HEK293T (cell line): ENCODE data around the gene TTC22.

ENCODE experiments used
- CTCF ChIA-PET: fragments of 350-600 bp; formaldehyde crosslinking; extraction: SDS; loops from one replicate; lab custom pipeline; 2021; ENCODE audit warnings: antibody characterized with exemption, inconsistent platforms; lab: Yijun Ruan, JAX
- POLR2A ChIA-PET: fragments of 350-600 bp; formaldehyde crosslinking; extraction: SDS; loops from one replicate; lab custom pipeline; 2020; ENCODE audit warnings: antibody characterized with exemption, inconsistent platforms; lab: Yijun Ruan, JAX
- DNase-seq: peaks from one replicate; pipeline ENCODE4 v3.0.0; 2012; ENCODE audit warnings: mixed read lengths; ENCODE audit errors: extremely low spot score
- ARNT ChIP-seq: fragments of 450-650 bp; IDR thresholded peaks from 2 replicates; pipeline ENCODE4 v1.6.1; 2017; ENCODE audit warnings: mild to moderate bottlenecking
- BHLHE40 ChIP-seq: fragments of 450-650 bp; IDR thresholded peaks from 2 replicates; pipeline ENCODE4 v1.6.1; 2016; ENCODE audit warnings: mild to moderate bottlenecking, moderate library complexity, borderline replicate concordance
- CTBP1 ChIP-seq: fragments of 450-650 bp; IDR thresholded peaks from 2 replicates; pipeline ENCODE4 v1.6.1; 2016; ENCODE audit warnings: borderline replicate concordance
- ELF4 ChIP-seq: fragments of 450-650 bp; IDR thresholded peaks from 2 replicates; pipeline ENCODE4 v1.6.1; 2017; ENCODE audit warnings: antibody characterized with exemption
- FOXA1 ChIP-seq: fragments of 450-650 bp; IDR thresholded peaks from 2 replicates; pipeline ENCODE4 v1.6.1; 2016; ENCODE audit warnings: mild to moderate bottlenecking
- FOXK2 ChIP-seq: fragments of 450-650 bp; IDR thresholded peaks from 2 replicates; pipeline ENCODE4 v1.6.1; 2016; ENCODE audit warnings: mild to moderate bottlenecking
- FOXM1 ChIP-seq: fragments of 450-650 bp; IDR thresholded peaks from 2 replicates; pipeline ENCODE4 v1.6.1; 2017; ENCODE audit warnings: mild to moderate bottlenecking, borderline replicate concordance
- HDGF ChIP-seq: fragments of 450-650 bp; IDR thresholded peaks from 2 replicates; pipeline ENCODE4 v1.6.1; 2017; ENCODE audit warnings: antibody characterized with exemption, borderline replicate concordance
- L3MBTL2 ChIP-seq: fragments of 450-650 bp; conservative IDR thresholded peaks from 2 replicates; pipeline ENCODE4 v1.6.1; 2016; ENCODE audit warnings: mild to moderate bottlenecking
- LEF1 ChIP-seq: fragments of 450-650 bp; IDR thresholded peaks from 2 replicates; pipeline ENCODE4 v1.6.1; 2017; ENCODE audit warnings: mild to moderate bottlenecking, borderline replicate concordance
- NFRKB ChIP-seq: fragments of 450-650 bp; IDR thresholded peaks from 2 replicates; pipeline ENCODE4 v1.6.1; 2016; ENCODE audit warnings: mild to moderate bottlenecking, moderate library complexity
- SP1 ChIP-seq: fragments of 450-650 bp; IDR thresholded peaks from 2 replicates; pipeline ENCODE4 v1.6.1; 2017
- SUZ12 ChIP-seq: fragments of 450-650 bp; IDR thresholded peaks from 2 replicates; pipeline ENCODE4 v1.6.1; 2016; ENCODE audit warnings: mild to moderate bottlenecking
- TARDBP ChIP-seq: fragments of 450-650 bp; IDR thresholded peaks from 2 replicates; pipeline ENCODE4 v1.6.1; 2016
- ZNF384 ChIP-seq: fragments of 450-650 bp; IDR thresholded peaks from 2 replicates; pipeline ENCODE4 v1.6.1; 2016
- TF ChIP-seq, protein P1 (sequence below): fragments of 450-650 bp; IDR thresholded peaks from 2 replicates; pipeline ENCODE4 v1.6.1; 2016

TTC22 gene

DNA sequence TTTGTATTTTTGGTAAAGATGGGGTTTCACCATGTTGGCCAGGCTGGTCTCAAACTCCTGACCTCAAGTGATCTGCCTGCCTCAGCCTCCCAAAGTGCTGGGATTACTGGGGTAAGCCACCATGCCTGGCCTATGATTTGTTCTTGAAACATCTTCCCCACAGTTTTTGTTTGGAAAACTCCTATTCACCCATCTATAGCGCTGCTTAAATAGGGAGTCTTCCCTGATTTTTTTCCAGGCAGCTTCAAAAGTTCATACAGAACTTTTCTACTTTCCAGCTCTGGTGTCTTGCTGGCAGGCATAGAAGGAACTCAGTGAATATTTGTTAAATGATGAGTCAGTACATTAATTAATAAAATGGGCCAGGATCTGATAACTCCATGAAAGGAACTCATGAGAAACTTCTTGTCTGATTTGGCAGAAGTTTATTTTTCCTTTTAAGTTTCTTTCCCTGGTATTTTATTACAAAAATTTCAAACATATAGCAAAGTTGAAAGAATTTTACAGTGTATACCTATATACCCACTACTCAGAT is 33.0 kb upstream of the TTC22 start:
- no peak for DNase-seq
- ChIA-PET CTCF (no interaction called here), POLR2A (no interaction called here)
- no peak for TF ChIP-seq CTBP1

DNA sequence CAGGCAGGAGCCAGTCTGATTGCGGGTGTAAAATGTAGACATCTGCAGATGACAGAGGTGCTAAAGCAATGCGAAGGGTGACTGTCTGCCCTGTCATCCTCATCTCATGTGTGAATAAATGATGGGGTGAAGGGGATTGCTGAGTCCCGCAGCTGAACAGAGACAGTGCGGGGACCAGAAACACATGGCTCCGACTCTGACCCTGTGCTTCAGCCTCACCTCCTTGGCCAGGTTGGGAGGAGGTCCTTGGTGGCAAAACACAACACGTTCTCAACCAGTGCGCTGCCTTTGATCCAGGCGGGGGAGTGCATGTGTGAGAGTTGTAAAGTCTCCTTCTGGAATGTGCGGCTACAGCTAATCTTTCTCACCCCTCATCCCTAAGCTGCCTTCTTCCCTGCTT is 32.0 kb upstream of the TTC22 start:
- POLR2A ChIA-PET = no interaction called here
- DNase-seq = no peak
- TF ChIP-seq HDGF (no peak), SUZ12 (no peak), CTBP1 (no peak), ARNT (no peak), BHLHE40 (no peak), LEF1 (no peak)
- CTCF ChIA-PET = interaction anchor here (1.4 kb wide), 1 partner anchor 10 kb away, joined by 4 read pairs; no protein-coding TSS in a partner anchor

DNA sequence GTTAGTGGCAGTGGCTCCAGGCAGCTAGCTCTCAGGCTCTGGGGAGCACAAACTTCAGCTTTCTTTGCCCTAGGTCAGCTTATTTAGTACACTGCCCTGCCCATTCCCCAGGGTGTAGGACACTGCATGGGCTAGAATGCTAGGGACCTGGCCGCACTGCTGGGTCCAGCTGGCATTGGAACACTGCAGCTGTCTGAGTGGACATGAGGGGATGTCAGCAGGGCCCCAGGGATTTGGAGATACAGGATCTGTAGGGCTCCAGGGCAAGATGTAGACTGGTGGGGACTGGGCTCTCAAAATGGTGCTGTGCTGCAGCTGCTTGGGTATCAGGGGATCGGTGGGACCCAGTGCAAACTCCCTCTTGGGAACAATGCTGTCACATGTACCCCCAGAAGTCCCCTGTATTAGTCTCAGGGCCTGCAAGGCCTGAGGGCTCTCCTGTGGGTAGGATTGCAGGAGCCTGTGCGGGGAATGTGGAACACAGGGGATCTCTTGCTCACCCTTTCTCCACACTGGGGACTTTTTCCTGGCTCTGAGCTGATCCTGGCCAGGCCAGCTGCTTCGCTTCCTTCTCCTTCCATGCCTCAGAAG is 25.2 kb upstream of the TTC22 start:
- POLR2A ChIA-PET = no interaction called here
- DNase-seq = no peak
- TF ChIP-seq LEF1 = no peak
- TF ChIP-seq ELF4 = no peak
- TF ChIP-seq L3MBTL2 = no peak
- no peak for TF ChIP-seq FOXA1
- TF ChIP-seq BHLHE40 = no peak
- no peak for TF ChIP-seq SP1
- TF ChIP-seq FOXM1 = no peak
- TF ChIP-seq, protein P1, sequence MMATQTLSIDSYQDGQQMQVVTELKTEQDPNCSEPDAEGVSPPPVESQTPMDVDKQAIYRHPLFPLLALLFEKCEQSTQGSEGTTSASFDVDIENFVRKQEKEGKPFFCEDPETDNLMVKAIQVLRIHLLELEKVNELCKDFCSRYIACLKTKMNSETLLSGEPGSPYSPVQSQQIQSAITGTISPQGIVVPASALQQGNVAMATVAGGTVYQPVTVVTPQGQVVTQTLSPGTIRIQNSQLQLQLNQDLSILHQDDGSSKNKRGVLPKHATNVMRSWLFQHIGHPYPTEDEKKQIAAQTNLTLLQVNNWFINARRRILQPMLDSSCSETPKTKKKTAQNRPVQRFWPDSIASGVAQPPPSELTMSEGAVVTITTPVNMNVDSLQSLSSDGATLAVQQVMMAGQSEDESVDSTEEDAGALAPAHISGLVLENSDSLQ = no peak
- no peak for TF ChIP-seq NFRKB
- CTCF ChIA-PET = no interaction called here

DNA sequence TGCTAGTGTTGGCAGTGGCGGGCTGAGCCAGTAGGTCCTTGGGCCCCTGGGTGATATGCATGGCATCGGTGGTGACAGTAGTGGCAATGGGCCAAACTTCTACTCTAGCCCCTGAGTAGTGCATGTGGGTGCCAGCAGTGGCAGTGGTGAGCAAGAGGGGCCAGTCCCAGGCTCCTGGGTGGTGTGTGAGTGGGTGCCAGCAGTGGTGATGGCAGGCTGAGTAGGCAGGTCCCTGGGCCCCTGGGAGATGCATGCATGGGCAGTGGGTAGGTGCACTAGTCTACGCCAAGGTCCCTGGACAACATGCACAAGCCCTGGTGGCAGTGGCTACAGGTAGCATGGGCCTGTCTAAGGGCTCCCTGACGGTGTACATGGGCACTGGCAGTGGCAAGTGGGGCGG is 24.6 kb upstream of the TTC22 start:
- CTCF ChIA-PET = no interaction called here
- TF ChIP-seq SUZ12 (no peak), TARDBP (no peak), ZNF384 (no peak), HDGF (no peak), L3MBTL2 (no peak), FOXA1 (no peak), BHLHE40 (no peak), LEF1 (no peak), FOXM1 (no peak)
- TF ChIP-seq, protein P1 = no peak
- POLR2A ChIA-PET = no interaction called here
- DNase-seq = no peak

DNA sequence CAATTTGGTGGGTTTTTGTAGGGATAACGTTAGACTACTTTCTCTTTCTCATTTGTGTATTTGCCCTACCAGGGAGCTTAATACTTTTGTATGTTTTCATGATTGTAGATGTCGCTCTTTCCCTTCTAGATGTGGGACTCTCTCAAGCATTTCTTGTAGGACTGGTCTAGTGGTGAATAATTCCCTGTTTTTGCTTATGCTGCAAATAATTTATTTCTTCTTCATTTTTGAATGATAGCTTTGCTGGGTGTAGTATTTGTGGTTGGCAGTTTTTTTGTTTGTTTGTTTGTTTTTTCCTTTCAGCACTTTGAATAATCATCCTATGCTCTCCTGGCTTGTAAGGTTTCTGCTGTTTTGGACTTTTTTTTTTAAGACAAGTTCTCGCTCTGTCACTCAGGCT is 22.5 kb upstream of the TTC22 start:
- CTCF ChIA-PET = interaction anchor here (1.7 kb wide), 1 partner anchor 9 kb away, joined by 4 read pairs; no protein-coding TSS in a partner anchor
- no peak for DNase-seq
- POLR2A ChIA-PET = no interaction called here
- TF ChIP-seq ARNT (no peak), LEF1 (no peak), FOXM1 (no peak), TARDBP (no peak), L3MBTL2 (no peak), BHLHE40 (no peak), NFRKB (no peak), ZNF384 (no peak), ELF4 (no peak), SUZ12 (no peak)
- TF ChIP-seq, protein P1 = no peak

DNA sequence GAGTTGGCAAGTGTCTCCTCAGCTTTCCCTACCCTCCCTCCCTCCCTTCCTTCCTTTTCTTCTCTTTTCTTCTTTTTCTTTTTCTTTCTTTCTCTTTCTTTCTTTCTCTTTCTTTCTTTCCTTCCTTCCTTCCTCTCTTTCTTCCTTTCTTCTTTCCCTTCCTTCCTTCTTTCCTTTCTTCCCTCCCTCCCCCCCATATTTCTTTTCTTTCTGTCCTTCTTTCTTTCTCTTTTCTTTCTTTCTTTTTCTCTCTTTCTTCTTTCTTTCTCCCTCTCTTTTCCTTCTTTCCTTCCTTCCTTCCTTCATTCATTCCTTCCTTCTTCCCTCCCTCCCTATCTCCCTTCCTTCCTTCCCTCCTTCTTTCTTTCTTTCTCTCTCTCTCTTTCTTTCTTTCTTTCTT is 18.6 kb upstream of the TTC22 start:
- TF ChIP-seq ELF4 (no peak), CTBP1 (no peak), BHLHE40 (no peak), SUZ12 (no peak), TARDBP (no peak), FOXM1 (no peak), SP1 (no peak), ZNF384 (no peak), FOXK2 (no peak), L3MBTL2 (no peak), HDGF (no peak), ARNT (no peak)
- TF ChIP-seq, protein P1 = no peak
- DNase-seq = no peak
- ChIA-PET CTCF (no interaction called here), POLR2A (no interaction called here)
